Smooth muscle cell (in vitro differentiated cells): ENCODE measurements around the gene TMEM82. TPM values are rescaled to one million over a fixed set of nuclear protein-coding genes. Genes with fewer than 3 reads are reported as not detected.

Source experiments
- DNase-seq: peaks from one replicate; lab custom pipeline; 2025; ENCODE audit not compliant: unreplicated experiment; lab: John Stamatoyannopoulos, UW
- H2AFZ ChIP-seq: fragments of 200-600 bp; sonication (generic); 2 replicates; pipeline ENCODE4 v1.6.0; 2016; ENCODE audit warnings: antibody characterized with exemption, low read depth, mild to moderate bottlenecking
- H3F3A ChIP-seq: fragments of 200-600 bp; sonication (generic); 2 replicates; pipeline ENCODE4 v1.6.0; 2017; ENCODE audit warnings: antibody characterized with exemption, low read depth
- H3K27ac ChIP-seq: fragments of 200-600 bp; sonication (generic); 2 replicates; pipeline ENCODE4 v1.5.1; 2016; ENCODE audit warnings: low read depth, mild to moderate bottlenecking
- H3K27me3 ChIP-seq: fragments of 200-600 bp; sonication (generic); 2 replicates; pipeline ENCODE4 v1.6.1; 2016; ENCODE audit warnings: low read depth, mild to moderate bottlenecking
- H3K36me3 ChIP-seq: fragments of 200-600 bp; sonication (generic); 2 replicates; pipeline ENCODE4 v1.5.1; 2016; ENCODE audit warnings: low read depth
- H3K4me1 ChIP-seq: fragments of 200-600 bp; sonication (generic); 2 replicates; pipeline ENCODE4 v1.5.1; 2016; ENCODE audit warnings: low read depth
- H3K4me2 ChIP-seq: fragments of 200-600 bp; sonication (generic); 2 replicates; pipeline ENCODE4 v1.6.0; 2016; ENCODE audit warnings: mild to moderate bottlenecking
- H3K4me3 ChIP-seq: fragments of 200-600 bp; sonication (generic); 2 replicates; pipeline ENCODE4 v1.5.1; 2016; ENCODE audit warnings: mild to moderate bottlenecking
- H3K79me2 ChIP-seq: fragments of 200-600 bp; sonication (generic); 2 replicates; pipeline ENCODE4 v1.6.0; 2016; ENCODE audit warnings: low read depth, mild to moderate bottlenecking
- H3K9ac ChIP-seq: fragments of 200-600 bp; sonication (generic); 2 replicates; pipeline ENCODE4 v1.6.0; 2016; ENCODE audit warnings: low read depth
- H3K9me3 ChIP-seq: fragments of 200-600 bp; sonication (generic); replicated peaks from 2 replicates; pipeline ENCODE4 v1.5.1; 2016; ENCODE audit warnings: low read depth
- H4K20me1 ChIP-seq: fragments of 200-600 bp; sonication (generic); 2 replicates; pipeline ENCODE4 v1.6.0; 2016; ENCODE audit warnings: low read depth
- WGBS: methylation state at CpG from one replicate; pipeline ENCODE4 v1.1.7; 2016; ENCODE audit warnings: low lambda C conversion rate; 5-methylcytosine and 5-hydroxymethylcytosine counted together
- polyA plus RNA-seq: library from polyadenylated mRNA; unstranded; fragments of >200 nt; fragmentation: Nextera tagmentation; extraction: Ambion mirVana; gene quantifications from 2 replicates; pipeline ENCODE4 v1.2.1, GENCODE V29; 2016
- total RNA-seq: library from RNA; depleted of rRNA; stranded (reverse); fragments of >200 nt; gene quantifications from 2 replicates; pipeline ENCODE4 v1.2.3, GENCODE V29; 2014
- TF ChIP-seq, protein P1 (sequence below): fragments of 200-600 bp; sonication (generic); IDR thresholded peaks from 2 replicates; pipeline ENCODE4 v1.5.1; 2017; ENCODE audit warnings: borderline replicate concordance, mild to moderate bottlenecking, antibody characterized with exemption; ENCODE audit not compliant: insufficient read depth, poor library complexity, severe bottlenecking

TMEM82 gene
- total and polyA plus RNA-seq, 2 experiments from 2014 or later = not detected

DNA sequence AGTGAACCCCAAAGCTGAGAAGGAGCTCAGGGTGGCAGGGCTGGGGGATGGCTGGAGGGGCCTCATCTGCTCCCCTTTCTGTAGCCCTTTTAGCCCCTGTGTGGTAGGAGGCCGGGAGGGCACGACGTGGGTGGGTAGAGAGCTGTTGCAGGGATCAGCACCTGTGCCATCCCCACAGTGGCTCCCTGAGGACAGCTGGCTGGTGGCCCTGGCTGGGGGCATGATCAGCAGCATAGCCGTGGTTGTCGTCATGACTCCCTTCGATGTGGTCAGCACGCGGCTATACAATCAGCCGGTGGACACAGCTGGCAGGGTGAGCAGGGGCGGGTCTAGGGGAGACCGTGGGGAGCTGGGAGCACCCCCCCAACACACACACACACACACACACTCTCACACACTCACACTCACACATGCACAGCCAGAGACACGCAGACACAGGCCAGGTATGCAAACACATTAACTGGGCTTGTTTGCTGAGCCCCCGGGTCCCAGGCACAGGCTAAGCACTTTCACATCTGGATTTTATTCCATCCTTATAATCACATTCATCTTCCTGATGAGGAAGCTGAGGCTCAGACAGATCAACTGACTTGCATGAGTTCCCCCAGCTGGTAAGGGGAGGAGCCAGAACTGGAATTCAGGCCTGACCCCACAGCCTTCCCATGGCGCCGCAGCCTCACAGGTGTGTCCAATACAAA, 3.7 kb upstream of the TMEM82 start:
- H3K9ac ChIP-seq = no peak overlapping the region
- no peaks in the 10 kb centered on the region for H3K36me3 ChIP-seq
- TF ChIP-seq, protein P1, sequence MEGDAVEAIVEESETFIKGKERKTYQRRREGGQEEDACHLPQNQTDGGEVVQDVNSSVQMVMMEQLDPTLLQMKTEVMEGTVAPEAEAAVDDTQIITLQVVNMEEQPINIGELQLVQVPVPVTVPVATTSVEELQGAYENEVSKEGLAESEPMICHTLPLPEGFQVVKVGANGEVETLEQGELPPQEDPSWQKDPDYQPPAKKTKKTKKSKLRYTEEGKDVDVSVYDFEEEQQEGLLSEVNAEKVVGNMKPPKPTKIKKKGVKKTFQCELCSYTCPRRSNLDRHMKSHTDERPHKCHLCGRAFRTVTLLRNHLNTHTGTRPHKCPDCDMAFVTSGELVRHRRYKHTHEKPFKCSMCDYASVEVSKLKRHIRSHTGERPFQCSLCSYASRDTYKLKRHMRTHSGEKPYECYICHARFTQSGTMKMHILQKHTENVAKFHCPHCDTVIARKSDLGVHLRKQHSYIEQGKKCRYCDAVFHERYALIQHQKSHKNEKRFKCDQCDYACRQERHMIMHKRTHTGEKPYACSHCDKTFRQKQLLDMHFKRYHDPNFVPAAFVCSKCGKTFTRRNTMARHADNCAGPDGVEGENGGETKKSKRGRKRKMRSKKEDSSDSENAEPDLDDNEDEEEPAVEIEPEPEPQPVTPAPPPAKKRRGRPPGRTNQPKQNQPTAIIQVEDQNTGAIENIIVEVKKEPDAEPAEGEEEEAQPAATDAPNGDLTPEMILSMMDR = no peak
- 92% methylated on average over 15 of the region's 15 CpGs for WGBS
- H3F3A ChIP-seq = no peaks in the 10 kb centered on the region
- no peaks in the 10 kb centered on the region for H3K27me3 ChIP-seq
- no peaks in the 10 kb centered on the region for H4K20me1 ChIP-seq
- no peak overlapping the region for H3K4me2 ChIP-seq
- peaks cover 8% of the 10 kb centered on the region for H3K4me1 ChIP-seq
- no peak overlapping the region for H3K4me3 ChIP-seq
- no peak overlapping the region for H3K27ac ChIP-seq
- H3K79me2 ChIP-seq = no peaks in the 10 kb centered on the region
- no peak for DNase-seq
- H2AFZ ChIP-seq = no peak overlapping the region
- no peaks in the 10 kb centered on the region for H3K9me3 ChIP-seq

DNA sequence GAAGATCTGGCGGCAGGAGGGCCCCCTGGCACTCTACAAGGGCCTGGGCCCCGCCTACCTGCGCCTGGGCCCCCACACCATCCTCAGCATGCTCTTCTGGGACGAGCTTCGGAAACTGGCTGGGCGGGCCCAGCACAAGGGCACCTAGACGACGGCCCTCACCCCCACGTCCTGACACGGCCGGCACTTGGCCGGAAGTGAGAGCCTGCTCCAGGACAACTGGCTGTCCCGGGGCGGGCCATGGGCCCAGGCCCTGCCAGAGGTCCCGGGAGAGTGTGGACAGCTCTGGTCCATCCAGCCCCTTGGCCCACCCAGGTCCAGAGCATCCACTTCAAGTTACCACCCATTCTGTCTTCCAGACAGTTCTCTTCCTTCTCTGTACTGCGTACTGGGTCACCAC, 3.0 kb upstream of the TMEM82 start:
- no peak for DNase-seq
- no peak overlapping the region for H3K4me2 ChIP-seq
- no peaks in the 10 kb centered on the region for H4K20me1 ChIP-seq
- no peaks in the 10 kb centered on the region for H3K27me3 ChIP-seq
- no peaks in the 10 kb centered on the region for H3K9me3 ChIP-seq
- no peaks in the 10 kb centered on the region for H3F3A ChIP-seq
- H3K27ac ChIP-seq = no peak overlapping the region
- peaks cover 8% of the 10 kb centered on the region for H3K4me1 ChIP-seq
- H3K36me3 ChIP-seq = no peaks in the 10 kb centered on the region
- WGBS = 92% methylated on average over 16 of the region's 16 CpGs
- no peak overlapping the region for H2AFZ ChIP-seq
- TF ChIP-seq, protein P1 = no peak
- H3K9ac ChIP-seq = no peak overlapping the region
- H3K4me3 ChIP-seq = no peak overlapping the region
- no peaks in the 10 kb centered on the region for H3K79me2 ChIP-seq

DNA sequence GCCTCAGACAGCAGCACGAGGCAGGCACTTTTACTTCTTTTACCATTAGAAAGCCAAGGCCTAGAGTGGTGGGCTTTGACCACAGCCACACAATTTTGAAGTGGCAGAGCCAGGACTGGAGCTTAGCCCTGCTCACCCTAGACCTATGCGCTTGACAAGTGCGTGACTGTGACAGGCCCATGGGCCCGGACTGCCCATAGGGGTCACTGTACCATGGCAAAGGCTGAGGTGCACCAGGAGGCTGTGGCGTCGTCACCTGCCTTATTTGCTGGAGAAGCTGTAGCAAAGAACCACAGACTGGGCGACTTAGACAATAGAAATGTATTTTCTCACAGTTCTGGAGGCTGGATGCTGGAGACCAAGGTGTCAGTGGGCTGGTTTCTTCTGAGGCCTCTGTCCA, 2.6 kb upstream of the TMEM82 start:
- no peaks in the 10 kb centered on the region for H3K36me3 ChIP-seq
- no peaks in the 10 kb centered on the region for H3K9me3 ChIP-seq
- no peak for DNase-seq
- TF ChIP-seq, protein P1 = no peak
- no peak overlapping the region for H3K4me3 ChIP-seq
- no peak overlapping the region for H3K27ac ChIP-seq
- no peak overlapping the region for H3K4me2 ChIP-seq
- no peak overlapping the region for H3K9ac ChIP-seq
- WGBS = 95% methylated on average over 7 of the region's 7 CpGs
- no peak overlapping the region for H2AFZ ChIP-seq
- peaks cover 8% of the 10 kb centered on the region for H3K4me1 ChIP-seq
- no peaks in the 10 kb centered on the region for H3K79me2 ChIP-seq
- H3K27me3 ChIP-seq = no peaks in the 10 kb centered on the region
- H4K20me1 ChIP-seq = no peaks in the 10 kb centered on the region
- no peaks in the 10 kb centered on the region for H3F3A ChIP-seq
